HG02981 (cell line): ENCODE measurements around the gene S100PBP.

Experiments used
- ATAC-seq: cut with Tn5 transposase; IDR thresholded peaks from one replicate; pipeline ENCODE4 v1.9.1; 2021; ENCODE audit warnings: mild to moderate bottlenecking, moderate library complexity; ENCODE audit not compliant: unreplicated experiment

S100PBP gene

DNA sequence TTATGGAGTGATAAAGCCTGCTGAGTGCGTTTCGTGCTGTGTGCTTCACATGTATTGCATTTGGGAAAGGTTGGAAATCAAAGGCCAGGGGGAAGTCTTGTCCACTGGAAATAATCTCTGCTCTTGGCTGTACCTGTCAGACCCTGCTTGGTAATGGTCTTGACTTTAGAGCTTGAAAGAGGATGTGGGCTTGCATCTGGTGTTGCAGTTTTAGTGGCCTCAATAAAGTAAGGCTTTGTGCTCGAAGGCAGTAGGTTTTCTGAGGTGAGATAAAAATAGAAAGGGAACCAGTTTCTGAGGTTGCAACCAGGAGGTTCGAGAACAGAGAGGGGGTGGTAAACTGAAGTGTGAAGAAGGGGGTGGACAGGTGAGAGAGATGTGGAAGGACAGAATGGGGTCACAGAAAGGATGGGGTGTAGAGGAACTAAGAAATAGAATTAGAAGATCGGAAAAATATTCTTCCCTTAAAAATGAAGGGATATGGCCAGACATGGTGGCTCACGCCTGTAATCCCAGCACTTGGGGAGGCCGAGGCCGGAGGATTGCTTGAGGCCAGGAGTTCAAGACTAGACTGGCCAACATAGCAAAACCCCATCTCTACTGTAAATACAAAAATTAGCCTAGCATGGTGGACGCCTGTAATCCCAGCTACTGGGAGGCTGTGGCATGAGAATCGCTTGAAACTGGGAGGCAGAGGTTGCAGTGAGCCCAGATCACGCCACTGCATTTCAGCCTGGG lies 1.5 kb downstream of the S100PBP start:
- no peak for ATAC-seq

- ATAC-seq, result no peak
These were observed 7.7 kb downstream of the S100PBP start for GRCh38 chr1:32825181-32825580.

- no peak for ATAC-seq
These were observed 10.9 kb downstream of the S100PBP start for GRCh38 chr1:32828341-32828740.

DNA sequence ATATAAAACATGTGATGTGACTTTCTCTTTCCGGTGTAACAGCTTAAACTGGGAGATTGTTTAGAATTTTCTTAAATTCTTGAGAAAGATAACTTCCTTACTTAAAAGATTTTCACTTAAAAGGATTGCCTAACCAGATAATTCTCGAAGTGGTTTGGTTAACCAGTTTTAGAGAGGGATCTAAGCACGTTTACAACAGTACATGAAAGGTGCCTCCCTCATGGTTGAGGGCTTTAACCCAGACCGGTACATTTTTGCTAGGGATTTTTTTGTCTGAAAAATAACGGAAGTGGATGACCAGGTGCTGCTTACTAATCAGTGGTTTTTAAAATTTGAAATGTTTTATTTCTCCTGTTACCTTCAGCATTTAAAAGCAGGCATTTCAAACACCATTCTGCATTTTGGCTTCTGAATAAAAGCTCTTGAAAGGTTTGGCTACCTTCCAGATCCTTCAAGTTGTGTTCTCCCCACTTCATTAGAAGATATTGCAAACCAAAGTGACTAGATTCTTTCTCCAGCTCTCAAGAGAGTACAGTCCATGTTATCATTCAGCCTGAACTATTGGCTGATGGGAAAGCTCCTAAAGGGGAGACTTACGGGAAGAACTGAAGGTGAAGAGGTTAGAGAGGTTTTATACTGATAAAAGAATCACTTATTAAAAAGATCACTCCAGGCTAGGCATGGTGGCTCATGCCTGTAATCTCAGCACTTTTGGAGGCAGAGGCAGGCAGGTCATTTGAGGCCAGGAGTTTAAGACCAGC lies 12.8 kb downstream of the S100PBP start:
- ATAC-seq, result no peak

DNA sequence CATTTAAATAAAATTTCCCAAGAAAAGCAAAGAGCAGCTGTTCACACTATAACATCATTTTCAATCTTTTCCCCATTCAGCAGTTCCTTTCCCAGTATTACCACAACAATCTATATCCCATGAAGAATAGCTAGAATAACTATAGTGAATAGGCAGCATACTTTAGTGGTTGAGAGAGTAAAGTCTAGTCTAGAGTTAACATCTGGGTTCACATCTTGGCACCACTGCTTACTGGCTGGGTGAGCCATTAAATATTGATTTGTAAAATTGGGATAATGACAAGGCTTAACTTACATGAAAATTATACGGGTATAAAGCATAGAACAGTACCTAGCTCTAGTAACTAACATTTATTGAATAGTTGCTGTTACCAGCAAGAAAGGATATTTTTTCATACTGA lies 14.4 kb downstream of the S100PBP start:
- ATAC-seq, result no peak

DNA sequence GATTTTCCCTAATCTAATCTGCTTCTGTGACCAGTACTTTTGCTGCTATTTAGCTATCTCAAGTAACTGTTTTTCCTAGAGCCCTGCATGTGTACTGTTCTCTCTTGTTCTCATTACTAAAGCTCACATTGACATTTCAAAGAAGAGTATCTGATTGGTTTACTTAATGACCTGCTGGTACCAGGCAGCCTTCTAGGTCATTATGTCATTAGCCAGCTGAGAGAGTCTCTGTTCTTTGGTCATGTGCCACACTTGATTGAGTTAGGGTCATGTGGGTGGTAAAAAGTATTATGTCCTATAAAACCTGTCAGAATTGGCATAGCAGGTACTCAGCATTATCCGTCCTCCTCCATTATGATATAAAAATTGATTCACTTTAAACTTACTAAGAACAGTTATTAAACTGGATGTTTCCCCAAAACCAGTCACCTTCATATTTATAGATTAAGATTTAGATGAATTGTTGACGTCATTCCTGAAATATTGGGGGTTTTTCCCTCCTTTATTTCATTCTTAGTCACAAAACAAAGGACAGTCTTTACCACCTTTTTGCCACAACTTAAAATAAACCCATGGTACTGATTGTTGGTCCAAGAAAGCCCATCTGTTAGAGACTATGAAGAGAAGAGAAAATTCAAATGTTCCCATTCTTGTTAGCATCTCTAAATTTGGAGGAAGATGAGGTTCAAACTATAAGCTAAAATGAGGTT lies 31.1 kb downstream of the S100PBP start:
- ATAC-seq, result no peak

GRCh38 chr1:32855861-32856617 lies 38.6 kb downstream of the S100PBP start:
- ATAC-seq, result no peak

- ATAC-seq, result no peak
These were observed 40.7 kb downstream of the S100PBP start for GRCh38 chr1:32858136-32858535.

DNA sequence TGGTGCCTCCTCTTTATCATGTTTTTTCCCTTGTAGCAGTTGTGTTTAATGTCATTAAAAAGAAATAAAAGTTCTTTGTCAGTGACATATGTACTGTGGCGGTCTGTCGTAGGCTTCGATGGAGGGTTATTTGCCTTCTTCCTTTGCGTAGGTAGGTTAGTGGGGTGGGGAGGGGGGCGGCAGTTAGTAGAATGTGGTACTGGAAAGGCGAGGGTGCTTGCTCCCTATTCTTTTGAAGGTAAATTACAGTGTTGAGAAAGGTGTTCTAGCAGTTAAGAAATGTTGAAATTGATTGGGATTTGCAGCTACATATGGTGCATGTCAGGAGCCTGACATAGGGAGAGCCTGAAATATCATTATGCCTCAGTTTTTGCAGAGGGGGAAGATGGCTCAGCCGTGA lies 41.3 kb downstream of the S100PBP start:
- no peak for ATAC-seq

DNA sequence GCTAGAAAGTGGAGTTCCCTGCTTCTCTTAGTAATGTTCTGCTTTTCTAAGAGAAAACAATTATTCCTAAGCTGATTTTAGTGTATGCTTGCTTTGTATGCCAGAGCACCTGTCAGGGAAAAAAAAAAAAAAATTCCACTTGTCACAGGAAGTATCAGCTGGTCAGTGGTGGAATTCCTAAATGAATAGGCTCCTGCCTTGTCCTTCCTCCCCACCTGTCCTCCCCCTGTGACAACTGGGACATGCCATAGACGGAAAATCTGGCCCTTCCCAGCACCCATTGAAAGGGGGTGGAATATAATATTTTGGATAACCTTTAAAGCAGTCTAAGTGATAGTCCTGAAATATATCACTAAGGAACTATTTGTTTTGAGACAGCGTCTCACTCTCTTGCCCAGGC lies 42.5 kb downstream of the S100PBP start:
- ATAC-seq, result no peak

- ATAC-seq, result no peak
These were observed 43.1 kb downstream of the S100PBP start for GRCh38 chr1:32860566-32860965.

DNA sequence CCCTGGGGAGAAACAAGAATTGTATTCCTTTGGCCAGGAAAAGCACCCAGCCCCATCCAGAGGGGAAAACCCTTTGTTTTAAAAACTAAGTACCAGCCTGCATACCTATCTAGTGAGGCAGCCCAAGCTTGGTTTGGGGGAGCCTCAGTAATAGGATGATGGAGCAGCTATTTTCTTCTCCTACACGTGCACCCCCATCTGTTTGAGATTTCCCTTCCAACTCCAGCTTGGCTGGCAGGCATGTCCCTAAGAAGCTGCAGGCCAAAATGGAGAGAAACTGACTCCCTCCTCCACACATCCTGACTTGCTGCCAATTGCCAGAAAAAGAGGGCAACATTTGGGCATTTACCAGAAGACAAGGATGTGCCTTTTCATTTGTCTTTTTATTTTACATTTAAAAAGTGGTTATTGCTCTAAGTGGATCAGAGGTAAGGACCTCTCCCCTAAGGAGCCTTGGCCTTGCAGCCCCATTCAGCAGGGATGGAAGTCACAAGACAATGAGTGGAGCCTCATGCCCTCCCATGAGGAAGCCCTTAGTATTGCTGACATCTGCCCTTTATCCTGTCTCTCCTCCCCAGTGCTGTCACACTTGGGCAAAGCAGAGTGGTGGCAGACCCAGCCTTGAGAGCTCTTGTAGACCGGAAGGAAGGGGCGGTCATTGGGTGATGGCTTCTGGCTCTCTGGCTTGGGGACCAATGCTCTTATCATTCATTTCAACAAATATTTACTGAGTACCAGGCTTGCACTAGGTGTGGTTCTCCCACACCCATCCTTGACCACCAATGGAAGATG lies 44.6 kb downstream of the S100PBP start:
- no peak for ATAC-seq

GRCh38 chr1:32863218-32863880 lies 45.9 kb downstream of the S100PBP start:
- no peak for ATAC-seq

- no peak for ATAC-seq
These were observed 46.4 kb downstream of the S100PBP start for GRCh38 chr1:32863881-32864245.

DNA sequence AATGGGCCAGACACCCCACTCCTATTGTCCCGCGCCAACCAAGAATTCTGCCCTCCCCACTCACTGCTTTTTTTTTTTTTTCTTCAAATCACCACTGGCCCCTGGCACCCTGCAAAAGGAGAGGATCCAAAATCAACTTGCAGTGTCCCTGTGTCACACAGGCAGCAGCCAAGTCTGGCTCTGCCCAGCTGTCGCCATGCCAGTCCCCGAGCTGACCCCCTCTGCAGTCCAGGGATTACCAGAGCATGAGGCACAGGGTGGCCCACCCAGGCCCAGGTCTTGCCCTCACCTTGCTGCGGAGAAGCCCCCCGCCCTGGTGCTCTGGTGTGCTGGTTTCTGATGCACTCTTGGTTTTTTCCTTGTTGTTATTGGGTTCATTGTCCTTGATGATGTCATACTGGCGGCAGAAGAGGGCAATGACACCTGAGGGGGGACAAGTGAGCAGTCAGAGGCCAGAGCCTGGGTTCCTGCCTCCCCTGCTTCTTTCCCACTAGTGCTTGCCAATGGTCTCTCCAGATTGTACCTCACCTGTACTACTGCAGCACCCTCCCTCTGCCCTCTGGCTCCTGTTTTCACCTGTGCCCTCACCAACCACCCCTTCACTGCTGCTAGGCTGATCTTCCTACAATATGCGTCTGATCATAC lies 47.0 kb downstream of the S100PBP start:
- no peak for ATAC-seq

GRCh38 chr1:32865639-32866405 lies 48.4 kb downstream of the S100PBP start:
- no peak for ATAC-seq

GRCh38 chr1:32867151-32867550 lies 49.7 kb downstream of the S100PBP start:
- no peak for ATAC-seq

- no peak for ATAC-seq
These were observed 50.2 kb downstream of the S100PBP start for GRCh38 chr1:32867671-32868070.

GRCh38 chr1:32868085-32868484 lies 50.6 kb downstream of the S100PBP start:
- ATAC-seq, result no peak
